ENCODE results near the gene SLC16A8.

DNA sequence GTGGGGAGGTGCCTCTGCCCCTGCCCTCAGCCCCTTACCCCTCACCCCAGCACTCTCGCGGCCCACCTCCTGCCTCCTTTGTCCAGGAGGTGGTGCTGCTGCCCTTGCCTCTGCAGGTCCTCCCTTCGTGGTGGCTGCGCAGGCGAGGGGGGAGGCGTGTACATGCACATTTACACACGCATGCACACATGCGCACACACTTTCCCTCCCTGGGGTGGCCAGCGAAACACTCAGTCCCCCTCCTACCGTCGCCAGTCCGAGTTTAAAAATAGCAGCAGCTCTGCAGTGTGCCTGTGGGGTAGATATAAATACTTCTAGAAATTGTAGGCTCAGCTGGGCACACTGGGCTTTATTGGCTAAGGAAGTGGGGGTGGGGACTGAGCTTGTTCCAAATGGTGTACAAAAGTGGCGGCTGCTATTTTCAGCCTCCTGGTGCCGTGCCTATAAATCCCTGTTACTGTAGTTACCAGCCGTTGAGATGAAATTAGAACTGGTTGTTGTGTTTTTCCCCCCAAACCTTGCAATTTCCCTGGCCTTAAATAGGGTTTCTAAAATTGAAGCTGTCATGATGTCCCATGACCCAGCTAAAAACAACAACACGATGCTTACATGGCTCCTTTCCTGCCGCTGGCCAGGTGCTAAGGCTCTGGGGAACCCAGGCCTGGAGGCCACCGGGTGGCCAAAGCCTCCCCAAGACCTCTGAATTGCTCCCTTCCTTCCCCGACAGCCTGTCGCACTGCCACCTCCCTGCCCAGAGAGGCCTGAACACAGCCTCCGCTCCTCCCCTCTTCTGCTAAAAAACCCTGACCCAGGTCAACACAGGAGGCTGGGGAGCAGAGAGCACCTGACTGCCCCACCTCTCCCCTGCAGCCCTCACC, 14.4 kb downstream of the SLC16A8 start:
- TF ChIP-seq ZNF850 (CRISPR knock-in tag; conservative IDR thresholded peaks at IDR 0.05) (no peak), SIN3A (IDR thresholded peaks at IDR 0.05; ENCODE audit: borderline replicate concordance, low read depth, low read length) (no peak), MZF1 (CRISPR knock-in tag; IDR thresholded peaks at IDR 0.05; ENCODE audit: borderline replicate concordance) (no peak), ZNF431 (CRISPR knock-in tag; IDR thresholded peaks at IDR 0.05; ENCODE audit: borderline replicate concordance, low read depth) (no peak)
